WTC11 (cell line): ENCODE data around the gene SORL1.

Experiments used
- ATF3 ChIP-seq: sonication (generic); formaldehyde crosslinking; conservative IDR thresholded peaks from 2 replicates; pipeline ENCODE4 v1.8.1; 2022; ENCODE audit warnings: mild to moderate bottlenecking, missing genetic modification reagents
- CBFB ChIP-seq: sonication (generic); formaldehyde crosslinking; IDR thresholded peaks from 2 replicates; pipeline ENCODE4 v1.8.1; 2022; ENCODE audit warnings: mild to moderate bottlenecking, low read depth, missing genetic modification reagents
- CTCF ChIP-seq: fragments of 200-600 bp; IDR thresholded peaks from 2 replicates; pipeline ENCODE4 v1.8.0; 2022; ENCODE audit warnings: antibody characterized with exemption
- ESRRA ChIP-seq: sonication (generic); formaldehyde crosslinking; IDR thresholded peaks from 2 replicates; pipeline ENCODE4 v1.8.1; 2022; ENCODE audit warnings: mild to moderate bottlenecking, missing genetic modification reagents, borderline replicate concordance
- ETV6 ChIP-seq: sonication (generic); formaldehyde crosslinking; IDR thresholded peaks from 2 replicates; pipeline ENCODE4 v1.8.1; 2022; ENCODE audit warnings: mild to moderate bottlenecking, missing genetic modification reagents
- PRDM15 ChIP-seq: sonication (generic); formaldehyde crosslinking; IDR thresholded peaks from 2 replicates; pipeline ENCODE4 v1.8.0; 2022; ENCODE audit warnings: missing genetic modification reagents
- TCF7 ChIP-seq: sonication (generic); formaldehyde crosslinking; IDR thresholded peaks from 2 replicates; pipeline ENCODE4 v1.8.0; 2022; ENCODE audit warnings: mild to moderate bottlenecking, low read depth, missing genetic modification reagents, moderate library complexity

- no peak for TF ChIP-seq ETV6 (CRISPR knock-in tag)
- TF ChIP-seq CTCF: no peak
- TF ChIP-seq CBFB (CRISPR knock-in tag): no peak
- TF ChIP-seq TCF7 (CRISPR knock-in tag): no peak
- TF ChIP-seq PRDM15 (CRISPR knock-in tag): no peak
- TF ChIP-seq ATF3: no peak
- no peak for TF ChIP-seq ESRRA (CRISPR knock-in tag)
These were observed 19.1 kb downstream of the SORL1 start for GRCh38 chr11:121471167-121471566.
